GM13977 (cell line): ENCODE measurements around the gene KCNK4.

Experiments
- DNase-seq: peaks from one replicate; pipeline ENCODE4 v3.0.0; 2012; ENCODE audit warnings: low spot score
- in situ Hi-C: fragments of 300-500 bp; cut with MboI; formaldehyde crosslinking; loops from one replicate; pipeline ENCODE4 v1.12.0; 2022; ENCODE audit warnings: low sequenced_read_pairs, low pct_unique_long_range_greater_than_20kb, mixed read lengths, inconsistent platforms; ENCODE audit not compliant: unreplicated experiment
- TF ChIP-seq, protein P1 (sequence below): IDR thresholded peaks from 2 replicates; pipeline ENCODE4 v1.5.1; 2012; ENCODE audit warnings: mild to moderate bottlenecking, control low read depth; ENCODE audit not compliant: insufficient read depth; ENCODE audit errors: extremely low read depth, missing control alignments

The KCNK4 gene

DNA sequence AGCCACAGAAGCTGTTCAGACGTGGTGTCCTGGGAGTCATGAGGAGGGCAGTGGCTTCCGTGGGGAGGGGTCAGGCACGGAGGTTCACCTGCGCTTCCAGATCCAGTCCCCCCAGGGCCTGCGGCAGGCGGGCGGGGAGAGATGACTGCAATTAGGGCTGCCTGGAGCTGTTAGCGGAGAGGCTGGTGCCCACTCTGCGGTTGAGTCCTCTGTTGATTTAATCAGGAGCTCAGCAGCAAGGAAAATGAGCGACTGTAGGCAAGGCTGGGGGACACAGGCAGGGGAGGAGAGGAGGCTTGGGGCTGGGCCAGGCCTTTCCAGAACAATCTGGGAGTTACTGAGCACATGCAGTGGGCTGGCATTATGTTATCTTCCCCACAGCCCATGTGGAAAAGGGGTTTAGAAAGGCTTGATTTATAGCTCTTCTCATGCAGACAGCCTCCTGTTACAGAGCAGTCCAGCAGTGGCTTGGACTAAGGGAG, 26.7 kb upstream of the KCNK4 start:
- no peak for DNase-seq
- TF ChIP-seq, protein P1, sequence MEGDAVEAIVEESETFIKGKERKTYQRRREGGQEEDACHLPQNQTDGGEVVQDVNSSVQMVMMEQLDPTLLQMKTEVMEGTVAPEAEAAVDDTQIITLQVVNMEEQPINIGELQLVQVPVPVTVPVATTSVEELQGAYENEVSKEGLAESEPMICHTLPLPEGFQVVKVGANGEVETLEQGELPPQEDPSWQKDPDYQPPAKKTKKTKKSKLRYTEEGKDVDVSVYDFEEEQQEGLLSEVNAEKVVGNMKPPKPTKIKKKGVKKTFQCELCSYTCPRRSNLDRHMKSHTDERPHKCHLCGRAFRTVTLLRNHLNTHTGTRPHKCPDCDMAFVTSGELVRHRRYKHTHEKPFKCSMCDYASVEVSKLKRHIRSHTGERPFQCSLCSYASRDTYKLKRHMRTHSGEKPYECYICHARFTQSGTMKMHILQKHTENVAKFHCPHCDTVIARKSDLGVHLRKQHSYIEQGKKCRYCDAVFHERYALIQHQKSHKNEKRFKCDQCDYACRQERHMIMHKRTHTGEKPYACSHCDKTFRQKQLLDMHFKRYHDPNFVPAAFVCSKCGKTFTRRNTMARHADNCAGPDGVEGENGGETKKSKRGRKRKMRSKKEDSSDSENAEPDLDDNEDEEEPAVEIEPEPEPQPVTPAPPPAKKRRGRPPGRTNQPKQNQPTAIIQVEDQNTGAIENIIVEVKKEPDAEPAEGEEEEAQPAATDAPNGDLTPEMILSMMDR: no peak
- in situ Hi-C loops: no loop called here

DNA sequence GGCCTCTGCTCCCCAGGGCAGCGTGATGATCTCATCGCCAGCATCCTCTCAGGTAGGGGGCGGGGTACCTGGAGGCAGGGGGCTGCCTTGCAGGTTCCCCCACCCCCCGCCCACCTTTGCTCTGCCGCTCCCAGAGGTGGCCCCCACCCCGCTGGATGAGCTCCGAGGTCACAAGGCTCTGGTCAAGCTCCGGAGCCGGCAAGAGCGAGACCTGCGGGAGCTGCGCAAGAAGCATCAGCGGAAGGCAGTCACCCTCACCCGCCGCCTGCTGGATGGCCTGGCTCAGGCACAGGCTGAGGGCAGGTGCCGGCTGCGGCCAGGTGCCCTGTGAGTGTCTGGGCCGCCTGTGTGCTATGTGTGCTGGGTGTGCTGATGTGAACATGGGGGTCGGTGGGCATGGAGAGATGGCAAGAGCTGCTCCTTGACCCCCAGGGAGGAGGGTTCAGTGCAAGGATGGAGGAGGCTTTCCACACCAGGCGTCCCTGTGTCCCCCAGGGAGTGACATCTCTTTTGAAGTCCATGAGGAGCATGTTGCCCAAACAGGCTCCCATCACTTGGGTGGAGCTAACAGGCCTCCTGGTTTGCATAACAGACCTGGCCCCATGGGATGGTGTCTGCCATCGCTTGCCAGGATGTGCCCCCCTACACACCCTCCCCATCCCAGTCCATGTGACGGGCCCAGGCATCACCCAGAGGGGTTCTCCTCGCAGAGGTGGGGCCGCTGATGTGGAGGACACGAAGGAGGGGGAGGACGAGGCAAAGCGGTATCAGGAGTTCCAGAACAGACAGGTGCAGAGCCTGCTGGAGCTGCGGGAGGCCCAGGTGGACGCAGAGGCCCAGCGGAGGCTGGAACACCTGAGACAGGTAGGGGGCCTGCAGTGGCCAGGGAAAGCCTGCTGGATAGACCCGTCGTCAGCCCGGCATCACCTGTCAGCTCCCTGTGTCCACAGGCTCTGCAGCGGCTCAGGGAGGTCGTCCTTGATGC, 25.6 kb upstream of the KCNK4 start:
- in situ Hi-C loops: no loop called here

DNA sequence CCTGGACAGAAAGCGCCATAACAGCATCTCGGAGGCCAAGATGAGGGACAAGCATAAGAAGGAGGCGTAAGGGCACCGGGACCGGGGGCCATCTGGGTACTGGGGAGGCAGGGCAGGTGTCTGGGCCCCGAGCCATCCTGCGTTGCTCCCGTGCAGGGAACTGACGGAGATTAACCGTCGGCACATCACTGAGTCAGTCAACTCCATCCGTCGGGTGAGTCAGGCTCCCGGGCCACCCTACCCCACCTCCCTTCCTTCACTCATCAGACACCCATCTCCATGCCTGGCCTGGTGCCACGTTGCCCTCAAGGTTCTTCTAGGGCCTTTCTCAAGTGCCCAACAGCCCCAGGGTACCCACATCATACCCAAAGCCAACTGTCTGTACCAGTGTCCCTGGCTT, 24.8 kb upstream of the KCNK4 start:
- in situ Hi-C loops: no loop called here
- no peak for DNase-seq
- TF ChIP-seq, protein P1: no peak

More for the DNA sequence above, 25.6 kb upstream of the KCNK4 start:
- DNase-seq: no peak
- TF ChIP-seq, protein P1: no peak

DNA sequence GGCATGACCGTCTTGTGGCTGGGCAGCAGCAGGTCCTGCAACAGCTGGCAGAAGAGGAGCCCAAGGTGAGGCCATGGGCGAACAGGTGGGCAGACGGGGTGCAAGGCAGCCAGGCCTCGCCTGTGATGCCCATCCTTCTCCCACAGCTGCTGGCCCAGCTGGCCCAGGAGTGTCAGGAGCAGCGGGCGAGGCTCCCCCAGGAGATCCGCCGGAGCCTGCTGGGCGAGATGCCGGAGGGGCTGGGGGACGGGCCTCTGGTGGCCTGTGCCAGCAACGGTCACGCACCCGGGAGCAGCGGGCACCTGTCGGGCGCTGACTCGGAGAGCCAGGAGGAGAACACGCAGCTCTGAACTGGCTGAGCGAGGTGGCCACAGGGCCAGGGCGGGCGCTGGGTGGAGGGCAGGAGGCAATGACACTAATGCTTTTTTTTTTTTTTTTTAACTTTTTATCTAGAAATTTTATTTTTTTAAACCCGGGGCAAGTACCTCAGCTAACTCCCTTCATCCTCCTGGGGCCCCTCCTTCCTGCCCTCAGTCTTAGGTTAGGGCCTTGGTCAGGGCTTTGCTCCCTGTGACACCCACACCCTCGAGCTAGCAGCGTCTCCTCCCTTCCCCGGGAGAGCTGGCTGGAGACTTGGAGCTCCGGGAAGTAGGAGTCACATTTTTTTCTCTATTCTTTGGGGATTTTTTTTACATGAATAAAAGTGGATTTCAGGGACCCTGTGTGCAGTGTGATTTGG, 23.7 kb upstream of the KCNK4 start:
- TF ChIP-seq, protein P1: no peak
- DNase-seq: no peak
- in situ Hi-C loops: no loop called here

DNA sequence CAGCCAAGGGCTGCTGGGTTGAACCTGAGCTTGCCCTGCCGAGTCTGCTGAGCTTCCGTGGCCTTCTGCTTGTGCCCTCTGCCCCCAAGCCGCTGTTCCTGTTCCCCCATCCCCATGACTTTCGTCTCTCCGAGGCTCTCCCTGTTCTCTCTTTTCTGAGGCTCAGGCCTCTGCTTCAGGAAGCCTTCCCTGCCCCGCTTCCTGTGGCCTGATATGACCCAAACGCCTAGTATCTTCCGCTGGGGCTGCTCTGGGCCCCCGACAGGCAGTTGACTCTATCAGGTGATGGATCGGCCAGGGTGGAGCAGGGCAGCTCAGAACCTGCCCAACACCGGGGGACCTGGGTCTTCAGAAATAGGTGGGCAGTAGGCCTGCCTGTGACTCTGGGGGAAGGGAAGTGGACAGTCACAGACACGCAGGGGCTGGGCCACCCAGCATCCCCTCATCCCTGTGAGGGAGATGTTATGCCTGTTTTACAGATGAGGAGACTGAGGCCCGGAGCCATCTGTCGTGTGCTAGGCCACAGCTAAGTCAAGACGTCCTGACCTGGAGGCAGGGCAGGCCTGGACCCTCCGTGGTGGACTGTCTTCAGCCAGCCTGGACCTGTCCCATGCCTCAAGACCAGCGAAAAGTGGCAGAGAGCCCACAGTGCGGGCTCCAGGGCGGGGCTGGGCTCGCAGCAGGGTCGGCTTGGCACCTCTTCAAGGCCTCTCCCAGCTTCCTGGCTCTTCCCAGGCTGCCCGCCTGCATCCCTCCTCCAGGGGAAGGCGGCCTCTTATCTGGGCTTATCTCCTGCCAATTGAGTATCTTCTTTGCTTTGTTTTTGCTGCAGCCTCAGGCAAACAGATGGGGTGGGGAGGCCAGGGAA, 22.8 kb upstream of the KCNK4 start:
- in situ Hi-C loops: no loop called here
- TF ChIP-seq, protein P1: no peak

More for the DNA sequence above, 22.8 kb upstream of the KCNK4 start:
- no peak for DNase-seq
